Liver (tissue), 9 donors: Measurements from ENCODE around the gene MEIS2. TPM values are rescaled to one million over a fixed set of nuclear protein-coding genes. Genes with fewer than 3 reads are reported as not detected.

Experiments used
- DNase-seq: peaks from one replicate; pipeline ENCODE4 v3.0.0-alpha.2; 2017; ENCODE audit warnings: low spot score
- H3K27ac ChIP-seq, 2 donors: one replicate each; pipeline ENCODE4 v1.7.0; 2013; ENCODE audit warnings: inconsistent platforms in 2 of 2, low read length in 2 of 2, control low read depth in 1 of 2, low read depth in 1 of 2, mild to moderate bottlenecking in 1 of 2
- H3K27me3 ChIP-seq, 4 donors: one replicate each; pipeline versions ENCODE4 v1.6.1 to v1.7.0; 2013; ENCODE audit warnings: low read length in 3 of 4, inconsistent platforms in 1 of 4, mild to moderate bottlenecking in 1 of 4, moderate library complexity in 1 of 4; ENCODE audit not compliant: control insufficient read depth in 4 of 4, insufficient read depth in 4 of 4
- H3K36me3 ChIP-seq, 4 donors: one replicate each; pipeline versions ENCODE4 v1.6.1 to v1.7.0; 2013; ENCODE audit warnings: low read length in 3 of 4, mild to moderate bottlenecking in 3 of 4, low read depth in 1 of 4, moderate library complexity in 1 of 4; ENCODE audit not compliant: control insufficient read depth in 4 of 4, insufficient read depth in 3 of 4
- H3K4me1 ChIP-seq, 4 donors: one replicate each; pipeline versions ENCODE4 v1.6.1 to v1.7.0; 2013; ENCODE audit warnings: low read length in 3 of 4, mild to moderate bottlenecking in 3 of 4, moderate library complexity in 1 of 4; ENCODE audit not compliant: control insufficient read depth in 4 of 4, insufficient read depth in 4 of 4
- H3K4me3 ChIP-seq, 3 donors: one replicate each; pipeline versions ENCODE4 v1.6.1 to v1.7.0; 2013; ENCODE audit warnings: low read length in 3 of 3, control low read depth in 1 of 3, low read depth in 1 of 3, mild to moderate bottlenecking in 1 of 3
- H3K9ac ChIP-seq, 2 donors: one replicate each; pipeline ENCODE4 v1.7.0; 2013; ENCODE audit warnings: low read length in 2 of 2, mild to moderate bottlenecking in 2 of 2, moderate library complexity in 2 of 2, control low read depth in 1 of 2, low read depth in 1 of 2
- H3K9me3 ChIP-seq, 4 donors: one replicate each; pipeline versions ENCODE4 v1.6.1 to v1.7.0; 2013; ENCODE audit warnings: low read length in 3 of 4; ENCODE audit not compliant: control insufficient read depth in 4 of 4
- EGR1 ChIP-seq, 2 donors: IDR thresholded peaks; 2 replicates each; pipeline ENCODE4 v1.6.1; 2016 to 2018; ENCODE audit warnings: antibody characterized with exemption in 2 of 2, low read depth in 2 of 2
- FOXA1 ChIP-seq: IDR thresholded peaks from 2 replicates; pipeline ENCODE4 v1.6.1; 2016; ENCODE audit warnings: antibody characterized with exemption
- GABPA ChIP-seq, 2 donors: IDR thresholded peaks in 1 of 2; conservative IDR thresholded peaks in 1 of 2; 2 replicates each; pipeline ENCODE4 v1.6.1; 2016; ENCODE audit warnings: antibody characterized with exemption in 2 of 2, mild to moderate bottlenecking in 1 of 2, moderate library complexity in 1 of 2
- HNF4A ChIP-seq, 2 donors: conservative IDR thresholded peaks; 2 replicates each; pipeline ENCODE4 v1.6.1; 2016; ENCODE audit warnings: antibody characterized with exemption in 2 of 2, mild to moderate bottlenecking in 2 of 2
- HNF4G ChIP-seq: IDR thresholded peaks from 2 replicates; pipeline ENCODE4 v1.6.1; 2016; ENCODE audit warnings: antibody characterized with exemption
- JUND ChIP-seq, 2 donors: IDR thresholded peaks; 2 replicates each; pipeline ENCODE4 v1.6.1; 2016; ENCODE audit warnings: antibody characterized with exemption in 2 of 2
- RXRA ChIP-seq, 2 donors: IDR thresholded peaks; 2 replicates each; pipeline ENCODE4 v1.6.1; 2017 to 2018; ENCODE audit warnings: antibody characterized with exemption in 2 of 2, mild to moderate bottlenecking in 1 of 2
- SP1 ChIP-seq: IDR thresholded peaks from 2 replicates; pipeline ENCODE4 v1.6.1; 2018; ENCODE audit warnings: antibody characterized with exemption, mild to moderate bottlenecking
- TAF1 ChIP-seq: conservative IDR thresholded peaks from 2 replicates; pipeline ENCODE4 v1.6.1; 2016; ENCODE audit warnings: antibody characterized with exemption, mild to moderate bottlenecking
- YY1 ChIP-seq: IDR thresholded peaks from 2 replicates; pipeline ENCODE4 v1.6.1; 2016; ENCODE audit warnings: antibody characterized with exemption, mild to moderate bottlenecking
- WGBS: extraction: QIAGEN DNeasy Blood & Tissue Kit; methylation state at CpG from one replicate; pipeline ENCODE4 v1.1.7; 2013; 5-methylcytosine and 5-hydroxymethylcytosine counted together
- polyA plus RNA-seq, 2 donors: library from polyadenylated mRNA; stranded (reverse) in 1 of 2; unstranded in 1 of 2; fragments of 200-250 nt in 1 of 2; fragments of >200 nt in 1 of 2; fragmentation: Nextera tagmentation in 1 of 2; extraction: Ambion mirVana in 1 of 2; gene quantifications; one replicate each; pipeline versions ENCODE4 v1.2.1 to v1.2.3, GENCODE V29; 2013 to 2015
- total RNA-seq, 2 donors: library from RNA; depleted of rRNA; stranded (reverse); fragments of >200 nt; gene quantifications; one replicate each; pipeline ENCODE4 v1.2.3, GENCODE V29; 2014
- TF ChIP-seq, protein P1 (sequence below): IDR thresholded peaks from 2 replicates; pipeline ENCODE4 v1.6.1; 2016; ENCODE audit warnings: antibody characterized with exemption
- TF ChIP-seq, protein P2 (sequence below): IDR thresholded peaks from 2 replicates; pipeline ENCODE4 v1.6.1; 2016; ENCODE audit warnings: antibody characterized with exemption
- TF ChIP-seq, protein P3 (sequence below): fragments of 150-350 bp; IDR thresholded peaks from 2 replicates; pipeline ENCODE4 v1.5.1; 2017; ENCODE audit warnings: improper control_type of control experiment, low read depth, low read length; ENCODE audit not compliant: missing input control
- donor health status: healthy.
- donor health status: healthy.
- donor health status: healthy.
- donor health status: healthy.
- donor health status: healthy.

Gene MEIS2
- total and polyA plus RNA-seq, 4 donors = 3.9 to 12.6 (median 7.6) TPM

DNA sequence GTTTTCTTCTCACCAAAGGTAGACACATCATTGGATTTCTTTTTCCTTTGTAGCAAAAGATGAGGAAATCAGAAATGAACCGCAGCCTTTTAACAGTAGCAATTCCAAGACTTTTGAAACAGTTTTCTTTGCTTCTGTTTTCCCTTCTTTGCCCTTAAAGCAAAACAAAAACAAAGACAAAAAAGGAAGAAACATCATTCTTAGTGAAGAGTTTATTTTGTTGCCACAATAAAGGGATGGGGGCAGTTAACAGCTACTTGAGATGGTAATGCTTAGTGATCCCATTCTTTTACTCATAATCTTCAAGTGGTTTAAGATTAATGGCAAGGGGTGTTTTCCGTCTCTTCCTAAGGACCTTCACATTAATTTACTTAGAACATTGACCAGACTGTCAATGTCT, 218.8 kb downstream of the MEIS2 start:
- Histone ChIP-seq H3K9me3 (peaks cover 0 to 4% (median 0%) of the 10 kb centered on the region in 4 donors), H3K36me3 (no peaks in the 10 kb centered on the region), H3K9ac (no peak overlapping the region), H3K4me3 (no peak overlapping the region), H3K27ac (no peak overlapping the region), H3K4me1 (peaks cover 5 to 30% (median 25%) of the 10 kb centered on the region in 4 donors), H3K27me3 (peaks cover 0 to 19% (median 10%) of the 10 kb centered on the region in 4 donors)
- 48% methylated on average over 2 of the region's 2 CpGs for WGBS
- no peak for DNase-seq
- TF ChIP-seq HNF4A (conservative IDR thresholded peaks at IDR 0.05) = no peak
- no peak for TF ChIP-seq TAF1
- TF ChIP-seq HNF4G = no peak

DNA sequence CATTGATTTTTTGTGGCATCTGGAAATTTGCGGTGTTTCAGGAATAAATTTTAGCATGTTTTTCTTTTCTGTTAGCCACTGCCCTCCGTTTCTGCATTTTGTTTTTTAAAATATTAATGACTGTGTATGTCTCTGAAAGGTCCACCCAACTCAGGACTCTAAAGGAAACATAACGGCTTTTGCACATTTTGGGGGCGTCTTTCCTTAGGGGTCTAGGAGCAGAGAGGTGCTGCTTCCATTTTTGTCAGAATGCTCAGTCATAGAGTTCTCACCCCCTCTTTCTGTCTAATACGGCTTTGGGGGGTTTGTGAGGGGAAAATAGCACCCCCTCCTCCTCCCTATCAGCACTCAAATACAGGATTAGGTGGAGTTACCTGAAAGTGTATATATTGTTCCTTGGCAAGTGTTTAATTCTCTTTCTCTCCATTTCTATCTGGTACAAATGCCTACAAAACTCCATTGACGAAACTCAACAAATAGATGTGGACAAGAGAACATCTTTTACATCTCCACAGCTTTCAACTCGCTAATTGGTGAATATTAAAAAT, 219.4 kb downstream of the MEIS2 start:
- no peak overlapping the region for H3K9ac ChIP-seq
- H3K9me3 ChIP-seq = peaks cover 0 to 4% (median 0%) of the 10 kb centered on the region in 4 donors
- no peak overlapping the region for H3K4me3 ChIP-seq
- no peak for DNase-seq
- H3K4me1 ChIP-seq = peaks cover 5 to 30% (median 25%) of the 10 kb centered on the region in 4 donors
- no peaks in the 10 kb centered on the region for H3K36me3 ChIP-seq
- WGBS = 27% methylated on average over 7 of the region's 7 CpGs
- peaks cover 0 to 18% (median 9%) of the 10 kb centered on the region in 4 donors for H3K27me3 ChIP-seq
- H3K27ac ChIP-seq = no peak overlapping the region
- TF ChIP-seq, protein P1, sequence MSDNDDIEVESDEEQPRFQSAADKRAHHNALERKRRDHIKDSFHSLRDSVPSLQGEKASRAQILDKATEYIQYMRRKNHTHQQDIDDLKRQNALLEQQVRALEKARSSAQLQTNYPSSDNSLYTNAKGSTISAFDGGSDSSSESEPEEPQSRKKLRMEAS = no peak
- TF ChIP-seq YY1 = no peak
- no peak for TF ChIP-seq JUND (IDR thresholded peaks at IDR 0.05)
- TF ChIP-seq HNF4A (conservative IDR thresholded peaks at IDR 0.05) = no peak
- TF ChIP-seq, protein P2, sequence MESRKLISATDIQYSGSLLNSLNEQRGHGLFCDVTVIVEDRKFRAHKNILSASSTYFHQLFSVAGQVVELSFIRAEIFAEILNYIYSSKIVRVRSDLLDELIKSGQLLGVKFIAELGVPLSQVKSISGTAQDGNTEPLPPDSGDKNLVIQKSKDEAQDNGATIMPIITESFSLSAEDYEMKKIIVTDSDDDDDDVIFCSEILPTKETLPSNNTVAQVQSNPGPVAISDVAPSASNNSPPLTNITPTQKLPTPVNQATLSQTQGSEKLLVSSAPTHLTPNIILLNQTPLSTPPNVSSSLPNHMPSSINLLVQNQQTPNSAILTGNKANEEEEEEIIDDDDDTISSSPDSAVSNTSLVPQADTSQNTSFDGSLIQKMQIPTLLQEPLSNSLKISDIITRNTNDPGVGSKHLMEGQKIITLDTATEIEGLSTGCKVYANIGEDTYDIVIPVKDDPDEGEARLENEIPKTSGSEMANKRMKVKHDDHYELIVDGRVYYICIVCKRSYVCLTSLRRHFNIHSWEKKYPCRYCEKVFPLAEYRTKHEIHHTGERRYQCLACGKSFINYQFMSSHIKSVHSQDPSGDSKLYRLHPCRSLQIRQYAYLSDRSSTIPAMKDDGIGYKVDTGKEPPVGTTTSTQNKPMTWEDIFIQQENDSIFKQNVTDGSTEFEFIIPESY = no peak
- no peak for TF ChIP-seq FOXA1
- TF ChIP-seq SP1 = no peak
- TF ChIP-seq TAF1 = no peak

DNA sequence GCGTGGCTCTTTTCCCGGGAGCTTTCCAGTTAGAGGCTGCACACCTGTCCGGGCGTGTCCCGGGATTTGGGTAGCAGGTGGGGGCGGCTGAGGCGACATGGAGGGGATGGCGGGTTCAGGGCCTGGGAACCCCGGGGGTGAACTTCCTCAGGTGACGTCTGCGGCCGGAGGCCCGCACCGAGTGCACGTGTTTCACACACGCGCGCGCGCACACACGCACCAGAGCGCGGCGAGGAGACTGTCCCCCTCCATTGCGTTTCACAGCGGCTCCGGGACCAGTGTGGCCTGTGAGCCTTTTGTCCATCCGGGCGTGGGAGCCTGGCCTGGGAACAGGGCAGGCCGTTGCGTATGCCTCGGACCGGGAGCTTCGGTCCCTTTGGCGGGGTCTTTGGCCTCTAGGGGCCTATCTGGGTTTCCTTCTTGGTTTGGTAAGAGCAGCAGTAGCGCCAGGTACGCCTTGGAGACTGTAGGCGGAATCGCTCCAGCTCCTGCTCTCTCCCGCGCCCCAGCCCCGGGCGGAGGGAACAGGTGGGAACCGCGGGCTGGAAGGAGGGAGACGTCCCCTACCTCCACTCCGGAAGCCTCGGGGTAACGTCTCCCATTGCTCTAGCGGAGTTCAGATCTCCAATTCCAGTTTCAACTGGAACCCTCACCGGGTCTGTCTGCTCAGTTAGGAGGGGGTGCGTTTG, 220.0 kb downstream of the MEIS2 start:
- no peak overlapping the region for H3K9ac ChIP-seq
- no peak overlapping the region for H3K27ac ChIP-seq
- DNase-seq = no peak
- TF ChIP-seq EGR1 (IDR thresholded peaks at IDR 0.05; ENCODE audit: low read depth in 2 of 2) (no peak), GABPA (IDR thresholded peaks at IDR 0.05 in 1 of 2, conservative IDR thresholded peaks at IDR 0.05 in 1 of 2) (no peak), FOXA1 (no peak), JUND (IDR thresholded peaks at IDR 0.05) (no peak), SP1 (no peak), RXRA (IDR thresholded peaks at IDR 0.05) (no peak)
- TF ChIP-seq, protein P1 = no peak
- TF ChIP-seq, protein P3, sequence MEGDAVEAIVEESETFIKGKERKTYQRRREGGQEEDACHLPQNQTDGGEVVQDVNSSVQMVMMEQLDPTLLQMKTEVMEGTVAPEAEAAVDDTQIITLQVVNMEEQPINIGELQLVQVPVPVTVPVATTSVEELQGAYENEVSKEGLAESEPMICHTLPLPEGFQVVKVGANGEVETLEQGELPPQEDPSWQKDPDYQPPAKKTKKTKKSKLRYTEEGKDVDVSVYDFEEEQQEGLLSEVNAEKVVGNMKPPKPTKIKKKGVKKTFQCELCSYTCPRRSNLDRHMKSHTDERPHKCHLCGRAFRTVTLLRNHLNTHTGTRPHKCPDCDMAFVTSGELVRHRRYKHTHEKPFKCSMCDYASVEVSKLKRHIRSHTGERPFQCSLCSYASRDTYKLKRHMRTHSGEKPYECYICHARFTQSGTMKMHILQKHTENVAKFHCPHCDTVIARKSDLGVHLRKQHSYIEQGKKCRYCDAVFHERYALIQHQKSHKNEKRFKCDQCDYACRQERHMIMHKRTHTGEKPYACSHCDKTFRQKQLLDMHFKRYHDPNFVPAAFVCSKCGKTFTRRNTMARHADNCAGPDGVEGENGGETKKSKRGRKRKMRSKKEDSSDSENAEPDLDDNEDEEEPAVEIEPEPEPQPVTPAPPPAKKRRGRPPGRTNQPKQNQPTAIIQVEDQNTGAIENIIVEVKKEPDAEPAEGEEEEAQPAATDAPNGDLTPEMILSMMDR = no peak
- H3K4me1 ChIP-seq = peaks cover 5 to 30% (median 25%) of the 10 kb centered on the region in 4 donors
- H3K9me3 ChIP-seq = peaks cover 0 to 4% (median 0%) of the 10 kb centered on the region in 4 donors
- peaks cover 0 to 18% (median 8%) of the 10 kb centered on the region in 4 donors for H3K27me3 ChIP-seq
- peak overlapping the region in 1 of 3 donors; percentile 43 for H3K4me3 ChIP-seq
- 16% methylated on average over 52 of the region's 52 CpGs for WGBS
- H3K36me3 ChIP-seq = no peaks in the 10 kb centered on the region
